Measurements from ENCODE around the gene ODR4.

- no peak for TF ChIP-seq EZH2phosphoT487 (IDR thresholded peaks at IDR 0.05; ENCODE audit: insufficient read depth, low read depth)
- TF ChIP-seq EZH2 (IDR thresholded peaks at IDR 0.05; ENCODE audit: insufficient read depth, poor library complexity, severe bottlenecking), result no peak
Measured at GRCh38 chr1:186429017-186429416, 53.4 kb downstream of the ODR4 start.
